Measurements from ENCODE around the gene TOM1L2.

TOM1L2 gene

DNA sequence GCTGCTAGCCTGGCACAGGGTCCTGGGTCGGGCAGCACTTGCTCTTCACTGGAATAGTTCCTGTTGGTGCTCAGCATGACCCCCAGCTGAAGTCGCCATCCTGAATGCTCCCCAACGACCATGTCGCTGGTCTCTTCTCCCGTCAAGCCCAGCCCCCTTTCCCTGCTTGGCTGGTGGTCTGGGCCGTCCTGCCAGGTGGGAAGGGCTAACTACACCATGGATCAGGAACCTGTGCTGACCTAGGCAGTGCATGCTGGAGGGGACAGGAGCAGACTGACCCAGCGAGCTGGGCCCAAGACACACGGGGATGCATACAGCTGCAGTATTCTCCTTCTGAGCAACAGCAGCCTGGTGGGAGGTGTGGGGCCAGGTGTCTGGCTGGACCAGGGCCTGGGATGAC lies 126.2 kb downstream of the TOM1L2 start:
- no peak for DNase-seq

DNA sequence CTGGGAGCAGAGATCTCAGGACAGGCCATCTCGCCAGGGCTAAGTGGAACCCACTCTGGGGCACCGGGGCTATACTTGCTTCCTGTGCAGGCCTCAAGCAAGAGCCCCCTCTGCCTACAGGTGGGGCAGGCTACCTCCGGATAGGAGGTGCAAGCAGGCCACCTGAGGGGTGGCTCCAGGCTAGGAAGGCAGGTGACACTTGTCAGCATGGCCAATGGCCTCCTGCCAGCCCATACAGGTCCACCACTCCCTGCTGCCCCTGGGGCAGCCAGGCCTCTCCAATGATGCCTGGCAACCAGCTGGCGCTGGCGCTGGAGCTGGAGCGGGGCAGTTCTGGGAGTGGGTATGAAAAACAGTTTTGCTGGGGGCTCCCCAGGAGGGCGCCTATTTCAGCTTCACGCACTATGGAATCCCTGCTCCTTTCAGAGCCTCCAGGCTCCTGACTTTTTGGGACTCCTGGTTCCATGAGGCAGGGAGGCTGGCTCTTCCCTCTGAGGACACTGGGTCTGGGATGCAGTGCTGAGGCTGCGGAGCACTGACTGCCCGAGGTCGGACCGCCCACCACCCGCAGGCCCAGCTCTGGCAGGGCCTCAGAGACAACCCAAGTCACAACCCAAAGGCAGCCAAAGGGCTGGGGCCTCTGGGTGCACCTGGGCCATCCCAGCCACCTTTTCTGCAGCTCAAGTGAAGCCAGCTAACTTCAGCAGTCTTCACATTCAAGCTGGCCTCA lies 127.0 kb downstream of the TOM1L2 start:
- no peak for DNase-seq

DNA sequence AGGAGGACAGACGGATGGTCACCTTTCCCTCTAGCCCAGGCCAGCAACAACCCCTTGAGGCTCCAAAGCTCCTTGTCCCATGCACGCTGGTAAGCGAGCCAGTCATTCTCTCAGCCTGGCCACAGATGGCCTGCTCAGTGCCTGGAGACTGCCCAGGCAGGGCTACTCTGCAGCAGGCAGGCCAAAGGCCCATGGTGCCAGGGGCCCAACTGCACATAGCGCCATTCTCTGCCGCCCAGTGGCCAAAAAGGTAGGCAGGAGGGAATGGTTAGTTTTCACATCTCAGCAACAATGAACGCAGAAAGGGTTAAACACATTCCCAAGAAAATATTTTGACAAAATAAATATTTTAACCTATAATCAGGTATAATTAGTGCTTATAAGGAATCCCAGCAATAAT lies 127.7 kb downstream of the TOM1L2 start:
- no peak for DNase-seq

DNA sequence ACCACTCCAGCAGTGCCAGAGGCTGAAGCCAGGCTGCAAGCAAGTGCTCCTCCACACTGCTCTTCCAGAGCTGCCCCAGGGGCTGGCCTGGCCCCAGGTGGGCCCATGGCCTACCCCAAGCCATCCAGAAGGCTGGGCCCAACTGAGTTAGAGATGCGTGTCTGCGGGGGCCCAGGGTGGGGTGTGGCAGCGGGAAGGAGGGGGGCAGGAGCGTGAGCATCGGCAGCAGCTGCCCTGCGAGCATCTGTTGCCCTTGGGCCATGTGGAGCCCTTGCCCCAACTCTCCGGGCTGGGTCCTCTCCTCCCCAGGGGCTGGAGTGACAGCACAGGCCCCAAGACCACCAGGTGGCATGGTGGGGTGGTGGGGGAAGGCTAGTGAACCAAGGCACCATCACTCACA lies 128.1 kb downstream of the TOM1L2 start:
- no peak for DNase-seq

DNA sequence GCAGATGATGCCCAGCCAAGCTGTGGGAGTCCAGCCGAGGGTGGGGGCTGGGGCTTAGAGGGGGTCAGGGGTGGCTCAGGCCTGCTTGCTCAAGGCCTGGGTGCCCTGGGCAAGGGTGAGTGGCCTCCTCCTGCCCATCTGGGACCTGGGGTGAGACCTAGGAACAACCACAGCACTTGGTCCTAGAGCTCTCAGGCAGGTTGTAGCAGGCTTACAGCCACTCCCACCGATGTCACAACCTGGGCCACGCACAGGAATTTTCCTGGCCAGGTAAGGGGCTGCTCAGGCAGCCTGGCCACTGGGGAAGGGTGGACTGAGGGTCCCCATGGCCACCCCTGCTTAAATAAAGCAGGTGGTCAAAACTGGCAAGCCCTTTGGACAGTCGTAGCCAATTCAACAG lies 129.1 kb downstream of the TOM1L2 start:
- no peak for DNase-seq

DNA sequence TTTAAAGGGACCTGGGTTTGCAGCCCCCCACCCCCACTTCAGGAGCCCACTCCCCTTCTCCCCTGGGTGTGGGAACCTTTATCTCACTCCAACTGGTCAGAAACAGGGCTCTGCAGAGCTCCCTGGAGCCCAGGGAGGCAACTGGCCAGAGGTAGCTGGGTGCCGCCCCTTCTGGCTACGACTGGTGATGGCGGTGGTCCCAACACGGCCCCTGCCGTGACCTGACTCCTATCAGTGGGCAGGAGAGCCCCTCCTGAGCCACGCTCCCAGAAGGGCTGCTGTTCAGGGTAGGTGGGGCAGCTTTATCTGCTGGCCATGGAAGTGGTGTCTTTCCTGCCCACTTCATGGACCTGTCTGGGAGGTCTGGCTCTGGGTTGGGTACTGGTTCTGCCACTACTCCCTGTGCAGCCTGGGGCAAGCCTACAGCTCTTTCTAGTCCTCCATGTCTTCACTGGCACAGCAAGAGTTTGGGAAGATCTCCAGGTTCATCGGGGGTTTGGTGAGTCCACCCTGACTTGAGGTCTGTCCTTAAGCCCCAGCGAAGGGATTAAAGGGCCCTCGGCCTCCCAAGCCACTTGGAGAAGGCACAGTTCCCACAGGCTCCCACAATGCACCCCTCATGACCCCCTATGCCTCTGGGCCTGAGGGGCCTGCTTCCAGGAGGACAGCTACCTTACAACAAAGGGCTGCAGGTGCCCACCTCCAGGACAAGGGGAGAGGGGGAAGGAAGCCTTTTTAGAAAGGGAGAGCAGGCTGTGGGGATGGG lies 129.9 kb downstream of the TOM1L2 start:
- no peak for DNase-seq

DNA sequence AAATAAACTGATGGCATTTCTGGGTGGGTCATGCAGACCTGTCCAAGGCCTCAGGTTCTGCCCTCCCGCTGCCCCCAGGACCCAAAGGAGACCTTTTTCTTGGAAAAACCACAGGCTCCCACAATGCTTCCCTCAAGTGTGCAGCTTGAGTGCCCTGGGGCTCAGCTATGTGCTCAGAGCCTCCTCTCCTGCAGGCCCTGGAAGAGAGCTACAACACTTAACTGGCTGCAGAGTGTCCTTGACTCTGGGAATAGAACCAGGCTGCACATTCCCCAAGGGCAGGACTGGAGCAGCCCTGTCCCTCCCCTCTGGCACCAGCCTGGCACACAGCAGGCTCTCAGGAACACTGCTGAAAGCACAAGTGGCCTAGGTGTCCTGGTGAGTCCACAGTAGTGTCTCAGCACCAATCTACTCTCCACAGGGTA lies 130.6 kb downstream of the TOM1L2 start:
- DNase-seq: no peak

DNA sequence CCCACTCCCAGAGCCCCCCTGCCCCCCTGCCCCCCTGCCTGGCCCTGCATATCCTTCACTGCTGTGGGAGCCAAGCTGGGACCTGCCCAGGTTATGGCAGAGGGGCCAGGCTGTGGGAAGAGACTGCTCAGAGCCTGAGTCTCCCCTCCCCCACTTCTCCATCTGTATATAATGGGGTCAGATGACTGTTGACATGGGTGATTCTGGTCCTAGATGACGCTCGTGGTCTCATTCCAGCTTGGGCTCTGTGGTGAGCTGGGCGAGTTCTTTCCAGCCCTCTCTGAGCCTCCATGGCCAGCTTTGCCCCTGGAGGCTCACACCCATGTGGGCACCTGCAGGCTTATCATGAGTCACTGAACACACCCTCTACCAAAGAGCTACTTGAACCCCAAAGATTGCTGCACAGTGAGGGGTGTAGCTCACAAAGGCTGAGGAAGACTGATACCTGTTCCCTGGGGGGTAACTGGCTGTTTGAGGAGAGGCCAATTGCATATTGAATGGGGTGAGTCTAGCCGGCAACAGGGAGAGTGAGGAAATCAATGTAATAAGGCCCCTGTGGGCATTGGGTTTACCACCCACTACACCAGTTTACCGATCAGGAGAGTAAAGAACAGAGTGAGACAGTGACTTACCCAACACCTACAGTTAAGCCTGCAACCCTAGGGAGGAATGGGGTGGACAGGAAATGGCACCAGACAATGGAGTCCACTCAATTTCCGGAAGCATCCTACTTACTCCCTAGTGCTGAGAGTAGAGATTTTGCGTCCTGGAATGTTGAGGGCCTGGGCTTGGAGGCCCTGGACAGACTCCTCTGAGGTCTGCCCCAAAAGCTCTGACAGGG lies 131.2 kb downstream of the TOM1L2 start:
- no peak for DNase-seq

DNA sequence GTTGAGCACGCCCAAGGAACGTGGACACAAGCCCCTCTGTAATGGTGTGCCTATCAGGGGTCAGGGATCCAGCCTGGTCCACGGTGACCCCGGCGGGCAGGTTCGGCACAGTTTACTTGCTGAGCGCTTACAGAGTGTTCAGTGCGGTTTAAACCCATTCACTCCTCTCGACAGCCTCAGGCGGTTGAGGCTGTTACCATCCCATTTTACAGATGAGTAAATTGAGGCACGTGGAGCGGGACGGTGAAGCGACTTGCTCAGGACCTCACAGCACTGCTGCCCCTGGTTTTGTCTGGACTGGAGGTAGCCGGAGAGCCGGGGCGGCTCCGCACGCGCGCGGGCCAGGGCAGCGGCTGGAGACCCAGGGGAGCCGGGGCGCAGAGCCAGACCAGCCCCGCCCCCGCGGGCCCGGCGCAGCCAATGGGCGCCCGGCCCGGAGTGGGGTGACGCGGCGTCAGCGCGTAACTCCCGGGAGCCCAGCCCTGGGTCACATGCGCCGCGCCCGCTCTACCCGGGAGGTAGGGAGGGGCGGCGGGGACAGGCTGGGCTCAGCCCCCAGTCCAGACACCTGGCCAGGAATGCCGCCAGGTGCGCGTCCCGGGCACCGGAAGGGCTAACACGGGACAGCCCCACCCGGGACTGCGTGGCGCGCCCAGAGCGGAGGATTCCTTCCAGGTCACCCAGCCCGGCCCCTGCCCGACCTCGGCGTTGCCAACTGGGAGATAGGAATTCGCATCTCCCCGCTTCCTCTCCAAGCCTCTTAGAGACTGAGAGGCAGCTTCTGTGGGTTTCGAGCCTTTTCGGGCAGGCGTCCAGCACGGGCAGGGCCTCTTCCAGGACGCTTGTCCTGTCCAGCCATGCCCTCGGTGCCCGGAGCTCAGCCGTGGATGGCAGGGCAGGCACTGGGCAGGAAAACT lies 132.2 kb downstream of the TOM1L2 start:
- peak; percentile 27 for DNase-seq

DNA sequence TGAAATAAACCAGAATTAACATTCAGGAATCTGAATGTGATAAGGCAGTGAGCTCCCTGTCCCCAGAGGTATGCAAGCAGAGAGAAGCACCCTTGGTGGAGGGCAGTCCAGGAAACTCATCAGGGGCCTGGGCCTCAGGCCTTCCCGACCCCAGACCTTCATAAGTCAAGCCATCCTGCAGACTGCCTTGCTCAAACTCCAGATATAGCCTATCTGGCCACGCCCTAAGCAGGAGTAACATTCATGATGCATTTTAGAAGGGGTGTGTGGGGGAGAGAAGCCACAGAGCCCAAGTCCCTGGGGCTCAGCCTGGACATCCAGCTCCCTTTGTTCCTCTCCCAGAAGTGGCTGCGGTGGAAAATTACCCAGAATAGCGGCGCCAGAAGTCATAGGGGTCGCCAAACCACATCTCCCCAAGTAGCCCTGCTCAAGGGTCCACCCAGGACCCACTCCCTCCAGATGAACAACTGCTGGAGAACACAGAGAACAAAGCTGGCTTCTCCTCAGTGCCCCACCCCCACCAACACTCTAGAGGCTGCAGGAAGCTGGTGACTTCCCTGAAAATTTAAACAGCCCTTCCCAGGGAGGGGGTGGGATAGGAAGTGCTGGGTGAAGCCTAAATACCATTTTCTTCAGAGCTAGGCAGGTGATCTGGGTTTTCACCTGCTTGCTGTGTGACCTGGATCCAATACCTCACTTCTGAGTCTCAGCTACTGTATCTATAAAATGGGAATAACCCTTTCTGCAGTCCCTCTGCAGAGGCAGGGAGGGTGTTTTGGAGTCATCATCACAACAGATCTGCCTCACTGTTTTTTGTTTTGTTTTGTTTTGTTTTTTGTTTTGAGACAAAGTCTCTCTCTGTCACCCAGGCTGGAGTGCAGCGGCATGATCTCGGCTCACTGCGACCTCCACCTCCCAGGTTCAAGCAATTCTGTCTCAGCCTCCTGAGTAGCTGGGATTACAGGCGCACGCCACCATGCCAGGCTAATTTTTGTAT lies 133.9 kb downstream of the TOM1L2 start:
- DNase-seq: no peak

DNA sequence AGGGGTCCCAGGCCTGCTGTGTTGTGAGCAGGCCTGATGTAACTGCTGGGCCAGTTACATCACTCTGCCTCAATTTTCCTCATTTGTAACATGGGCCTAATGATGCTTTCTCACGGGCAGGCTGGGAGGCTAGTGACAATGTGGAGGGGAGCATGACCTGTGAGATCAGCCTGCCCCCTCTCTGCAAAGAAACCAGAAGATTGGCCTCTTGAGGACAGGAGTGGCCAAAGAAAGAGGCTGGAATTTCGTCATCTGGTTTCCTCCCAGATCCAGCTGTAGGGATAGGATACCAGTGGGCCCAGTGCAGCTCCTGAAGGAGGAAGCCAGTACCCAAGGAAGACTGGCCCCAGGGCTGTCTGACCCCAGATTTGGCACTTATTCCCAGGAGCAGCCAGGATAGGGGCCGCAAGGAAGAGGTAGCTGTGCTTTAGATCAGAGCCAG lies 134.8 kb downstream of the TOM1L2 start:
- DNase-seq: no peak

DNA sequence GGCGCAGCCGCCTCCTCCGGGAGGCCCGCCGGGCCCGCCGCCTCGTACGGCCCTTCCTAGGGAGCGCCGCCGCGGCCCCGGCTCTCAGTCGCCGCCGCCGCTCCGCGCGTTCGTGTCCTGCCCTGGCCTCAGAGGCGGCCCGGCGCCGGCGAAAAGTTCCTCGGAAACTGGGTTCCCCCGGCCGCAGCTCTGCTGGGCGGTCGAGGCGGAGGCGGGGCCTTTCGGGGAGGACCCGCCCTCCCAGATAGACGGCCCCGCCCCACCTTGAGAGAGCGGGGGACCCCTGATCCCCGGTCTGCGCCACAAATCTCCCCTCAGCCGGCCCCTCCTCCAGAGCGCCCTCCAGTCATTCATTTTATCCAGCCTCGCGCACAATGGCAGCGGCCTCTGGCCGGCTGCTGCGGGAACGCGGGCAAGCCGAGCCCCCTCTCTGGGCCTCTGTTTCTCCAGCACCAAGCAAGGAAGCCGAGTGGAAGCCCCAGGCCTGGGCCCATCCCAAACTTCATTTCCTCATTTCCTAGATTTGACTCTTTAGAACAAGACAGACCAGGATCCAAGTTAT lies 135.3 kb downstream of the TOM1L2 start, which contains the start of gene SREBF1:
TSS of gene SREBF1 (minus strand) at position 169 of the 562 bp plus-strand sequence. CDS start 169 bp downstream, outside the sequence.
- DNase-seq: no peak

DNA sequence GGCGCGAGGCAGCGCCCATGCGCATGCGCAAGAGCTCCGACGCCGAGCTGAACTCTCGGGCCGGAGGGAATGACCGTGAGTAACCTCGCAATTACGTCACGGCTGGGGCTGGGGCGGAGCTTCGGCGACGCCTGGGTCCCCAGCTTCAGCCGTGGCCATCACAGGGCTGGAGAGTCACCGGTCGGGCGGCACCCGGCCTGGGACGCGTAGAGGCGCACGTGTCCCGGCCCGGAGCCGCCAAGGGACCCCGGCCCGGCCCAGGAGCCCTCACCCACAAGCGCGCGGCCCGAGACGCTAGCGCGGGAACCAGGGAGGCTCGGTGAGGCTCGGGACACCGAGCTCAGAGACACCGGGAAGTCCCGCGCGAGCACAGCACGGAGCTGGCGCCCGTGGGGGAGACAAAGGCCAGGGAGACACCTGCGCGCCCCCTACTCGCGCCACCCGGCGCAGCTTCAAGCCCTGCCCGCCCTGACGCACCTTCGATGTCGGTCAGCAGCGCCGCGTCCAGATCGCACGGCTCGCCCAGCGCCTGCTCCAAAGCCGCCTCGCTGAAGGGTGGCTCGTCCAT lies 135.9 kb downstream of the TOM1L2 start:
- peak; percentile 56 for DNase-seq

DNA sequence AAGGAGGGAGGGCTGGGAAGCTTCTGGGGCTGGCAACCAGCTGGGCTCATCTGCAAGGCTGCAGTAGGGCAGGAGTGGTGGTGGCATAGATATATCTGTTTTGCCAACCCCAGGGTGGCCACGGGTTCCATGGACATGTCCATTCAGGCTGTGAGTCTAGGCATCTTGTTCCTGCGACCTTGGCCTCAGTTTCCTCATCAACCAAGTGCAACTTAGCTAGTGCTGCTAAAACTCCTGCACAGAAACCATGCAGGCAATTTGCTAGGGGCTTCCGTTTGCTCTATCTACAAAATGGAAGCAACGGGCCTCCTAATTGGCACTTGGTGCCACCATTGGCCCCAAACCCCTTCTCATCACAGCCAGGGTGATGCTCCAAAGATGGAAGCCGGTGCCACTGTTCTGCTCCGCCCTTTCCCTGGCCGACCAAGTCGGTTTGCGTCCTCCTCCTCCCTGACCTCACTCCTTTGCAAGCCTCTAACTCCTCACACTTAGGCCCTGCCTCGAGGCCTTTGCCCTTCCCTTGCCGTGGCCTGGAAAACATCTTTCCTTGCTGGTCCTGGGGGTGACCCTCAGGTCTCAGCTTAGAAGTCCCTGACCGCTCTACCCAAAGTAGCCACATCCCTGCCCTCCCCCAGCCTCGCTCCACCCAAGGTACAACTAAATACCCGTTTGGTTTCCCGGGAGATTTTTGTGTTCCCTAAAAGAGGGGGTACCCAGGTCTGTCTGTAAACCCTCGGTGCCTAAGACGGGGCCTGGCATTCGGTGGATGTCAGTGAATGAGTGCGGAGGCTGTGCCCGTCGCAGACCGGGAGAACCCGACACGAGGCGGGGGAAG lies 136.6 kb downstream of the TOM1L2 start:
- no peak for DNase-seq

DNA sequence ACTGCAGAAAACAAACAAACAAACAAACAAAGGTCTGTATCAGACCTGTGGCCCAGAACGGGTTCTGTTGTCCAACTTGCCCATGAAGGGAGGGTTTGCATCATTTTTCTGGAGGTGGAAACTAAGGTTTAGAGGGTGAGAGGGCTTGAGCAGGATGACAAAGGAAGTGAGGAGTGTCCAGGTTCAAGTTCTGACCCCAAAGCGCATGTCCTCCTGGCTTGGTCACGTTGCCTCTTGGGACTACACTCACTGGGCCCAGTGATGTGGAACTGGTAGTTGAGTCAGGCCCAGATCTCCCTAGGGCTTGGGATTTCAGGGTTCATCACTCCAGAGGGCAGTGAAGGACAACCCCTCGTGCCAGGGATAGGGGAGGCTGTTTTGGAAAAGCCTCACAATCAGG lies 137.2 kb downstream of the TOM1L2 start:
- no peak for DNase-seq

DNA sequence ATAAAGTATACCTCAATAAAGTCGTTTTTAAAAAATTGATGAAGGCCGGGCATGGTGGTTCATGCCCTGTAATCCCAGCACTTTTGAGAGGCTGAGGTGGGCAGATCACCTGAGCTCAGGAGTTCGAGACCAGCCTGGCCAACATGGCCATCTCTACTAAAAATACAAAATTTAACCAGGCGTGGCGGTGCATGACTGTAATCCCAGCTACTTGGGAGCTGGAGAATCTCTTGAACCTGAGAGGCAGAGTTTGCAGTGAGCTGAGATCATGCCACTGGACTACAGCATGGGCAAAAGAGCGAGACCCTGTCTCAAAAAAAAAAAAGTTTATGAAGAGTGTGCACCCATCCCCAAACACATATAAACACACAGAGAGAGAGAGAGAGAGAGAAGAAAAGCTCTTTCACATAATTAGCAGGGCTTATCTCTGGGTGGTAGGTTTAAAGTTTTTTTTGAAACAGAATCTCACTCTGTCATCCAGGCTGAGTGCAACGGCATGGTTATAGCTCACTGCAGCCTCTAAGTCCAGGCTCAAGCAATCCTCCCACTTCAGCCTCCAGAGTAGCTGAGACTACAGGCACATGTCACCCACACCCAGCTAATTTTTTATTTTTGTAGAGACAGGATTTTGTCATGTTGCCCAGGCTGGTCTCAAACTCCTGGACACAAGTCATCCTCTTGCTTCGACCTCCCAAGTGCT lies 138.4 kb downstream of the TOM1L2 start:
- no peak for DNase-seq

DNA sequence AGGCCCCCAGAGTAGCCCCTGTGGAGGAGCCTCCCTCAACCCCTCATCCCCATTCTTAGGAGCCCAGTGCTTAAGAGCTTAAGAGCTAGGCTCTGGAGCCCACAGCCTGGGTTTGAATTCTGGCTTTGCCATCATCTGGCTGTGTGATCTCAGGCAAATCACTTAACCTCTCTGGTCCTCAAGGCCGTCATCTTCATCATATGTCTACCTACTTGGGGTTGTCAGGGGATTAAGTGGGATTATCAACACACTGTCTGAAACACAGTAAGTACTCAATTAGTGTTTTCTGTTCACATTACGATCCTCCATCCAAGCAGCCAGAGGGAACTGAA lies 140.2 kb downstream of the TOM1L2 start:
- no peak for DNase-seq

DNA sequence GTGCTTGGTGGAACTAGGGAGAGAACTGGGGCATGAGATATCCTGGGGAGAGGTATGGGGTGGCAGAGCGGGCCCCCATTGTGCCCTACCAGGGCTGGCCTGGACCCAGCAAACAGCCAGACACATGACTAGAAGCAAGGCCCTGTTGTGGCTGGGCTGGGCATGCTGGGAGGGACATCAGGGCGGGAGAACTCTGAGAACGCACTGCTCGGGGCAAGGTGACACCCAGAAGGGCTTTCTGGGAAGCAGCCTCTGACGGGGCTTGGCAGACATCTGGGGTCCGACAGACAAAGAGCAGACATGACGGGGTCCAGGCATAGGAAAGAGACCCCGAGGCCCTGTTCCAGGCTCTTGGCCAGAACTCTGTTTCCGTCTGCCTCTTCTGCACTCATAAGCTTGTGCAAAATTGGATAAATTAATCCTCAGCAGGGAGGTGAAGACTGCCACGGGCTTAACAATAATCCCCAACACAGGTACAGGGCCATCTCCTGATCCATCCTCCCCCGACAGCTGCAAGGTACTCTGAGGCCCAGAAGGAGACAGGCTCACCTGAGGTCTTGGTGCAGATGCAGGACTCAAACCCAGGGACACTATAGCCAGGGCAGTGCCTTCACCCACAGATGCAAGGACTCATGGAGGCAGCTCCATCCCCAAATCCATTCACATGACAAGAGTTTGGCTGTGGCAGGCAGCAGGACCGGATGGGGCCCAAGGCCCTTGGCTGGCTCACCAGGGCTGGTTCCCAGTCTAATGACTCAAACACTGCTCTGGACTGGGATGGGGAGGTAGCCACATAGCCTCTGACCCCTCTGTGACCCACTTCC lies 140.8 kb downstream of the TOM1L2 start:
- DNase-seq: no peak

Data from DMS 273 treated with DMSO at 0.1 percent for 48 hours (cell line).